ENCODE results near the gene C17orf100. TPM values are rescaled to one million over a fixed set of nuclear protein-coding genes. Genes with fewer than 3 reads are reported as not detected.
A peak's percentile ranks its signal among the peaks of the same experiment; 100 is the strongest.
"Not testable (repeated sequence)": the region's sequence is repeated elsewhere in the genome, so short reads cannot be mapped to it uniquely, and the experiment has no call there.

The C17orf100 gene
- total RNA-seq, 1 donor from 2014 or later: 1.7 TPM

DNA sequence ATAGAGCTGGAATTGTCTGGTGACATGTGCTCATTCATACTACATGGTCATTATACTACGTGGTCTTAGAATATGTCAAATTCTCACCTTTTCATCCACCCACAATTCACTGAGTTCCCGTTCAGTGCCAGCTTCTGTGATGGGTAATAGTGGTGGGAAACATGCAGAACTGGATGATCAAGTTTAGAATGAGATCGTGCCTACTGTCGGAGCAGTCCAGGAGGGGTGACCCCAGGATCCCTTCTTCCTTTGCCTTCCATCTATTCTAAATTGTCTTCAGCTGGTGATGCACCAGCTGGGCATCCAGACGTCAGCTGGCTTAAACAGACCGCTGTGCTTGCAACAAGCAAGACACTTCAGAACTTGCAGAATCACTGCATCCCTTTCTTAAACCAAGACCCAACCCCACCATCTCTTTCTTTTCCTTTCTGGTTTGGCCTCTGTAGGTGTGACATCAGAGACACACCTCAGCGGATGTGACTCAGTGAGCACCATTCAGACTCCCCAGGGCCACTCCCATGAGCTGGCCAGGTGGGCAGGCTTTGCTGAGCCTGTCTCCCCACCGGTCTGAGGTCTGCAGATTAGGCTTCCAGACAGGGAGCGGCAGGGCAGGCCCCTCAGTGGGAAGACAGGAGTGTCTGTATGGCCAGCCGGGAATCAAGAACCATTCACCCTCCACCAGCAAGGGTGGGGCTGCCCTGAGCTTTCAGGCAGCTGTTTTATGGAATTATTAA, 18.1 kb downstream of the C17orf100 start:
- ATAC-seq: peak; percentile 91

GRCh38 chr17:6670571-6670970, 19.0 kb downstream of the C17orf100 start:
- no peak for ATAC-seq

- peak; percentile 29 for ATAC-seq
Observed at GRCh38 chr17:6670999-6671398, 19.4 kb downstream of the C17orf100 start.

DNA sequence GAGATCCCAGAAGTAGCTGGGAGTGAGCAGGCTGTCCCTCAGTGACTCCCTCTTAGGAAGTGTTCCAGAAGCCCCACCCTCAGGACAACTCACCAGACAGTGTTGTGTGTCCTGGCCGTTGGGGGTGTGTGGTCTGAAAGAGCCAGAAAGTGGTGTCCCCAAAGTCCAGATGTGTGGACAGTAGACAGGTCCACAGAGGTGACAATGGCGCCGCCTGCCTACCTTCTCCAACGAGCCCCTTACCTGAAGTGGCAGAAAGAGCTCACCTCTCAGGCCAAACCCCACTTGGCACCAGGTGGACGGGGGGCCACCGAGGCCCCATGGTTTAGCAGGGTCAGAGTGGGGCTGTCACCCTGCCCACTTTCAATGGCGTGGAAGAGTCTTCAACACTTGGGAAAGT, 19.9 kb downstream of the C17orf100 start:
- peak; percentile 13 for ATAC-seq

GRCh38 chr17:6674586-6674985, 23.0 kb downstream of the C17orf100 start:
- no peak for ATAC-seq

GRCh38 chr17:6675201-6675825, 23.8 kb downstream of the C17orf100 start:
- peak; percentile 21 for ATAC-seq

- ATAC-seq: no peak
Observed at GRCh38 chr17:6676802-6677157, 25.2 kb downstream of the C17orf100 start.

DNA sequence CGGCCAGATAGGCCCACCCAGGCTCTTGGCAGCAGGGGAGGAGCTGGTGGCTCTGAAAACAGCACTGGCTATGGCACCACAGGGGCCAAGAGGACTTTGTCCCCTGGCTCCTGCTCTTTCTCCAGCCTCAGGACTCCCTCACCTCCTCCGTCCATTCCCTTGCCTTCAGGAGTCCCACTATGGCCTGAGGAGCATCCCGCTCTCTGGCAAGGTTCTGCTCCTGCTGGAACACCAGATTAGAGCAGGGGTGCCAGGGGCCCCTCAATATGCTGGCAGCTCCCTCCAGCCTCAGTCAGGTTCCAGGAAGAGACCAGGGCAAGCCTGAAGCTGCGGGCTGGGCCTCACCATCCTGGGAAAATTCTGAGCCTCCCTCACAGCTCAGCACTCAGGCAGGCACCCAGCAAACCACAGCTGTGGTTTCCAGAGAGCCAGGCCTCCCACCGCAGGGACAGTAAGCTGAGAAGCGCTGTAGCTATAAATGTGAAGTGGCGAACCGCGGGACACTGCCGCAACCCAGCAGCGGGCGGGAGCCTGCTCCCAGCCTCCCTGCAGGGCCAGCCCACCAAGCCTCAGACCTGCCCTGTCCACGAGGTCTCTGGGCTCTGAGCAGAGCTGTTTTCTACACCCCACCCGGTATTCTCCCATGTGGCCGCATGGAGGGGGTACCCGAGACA, 25.7 kb downstream of the C17orf100 start:
- no peak for ATAC-seq

DNA sequence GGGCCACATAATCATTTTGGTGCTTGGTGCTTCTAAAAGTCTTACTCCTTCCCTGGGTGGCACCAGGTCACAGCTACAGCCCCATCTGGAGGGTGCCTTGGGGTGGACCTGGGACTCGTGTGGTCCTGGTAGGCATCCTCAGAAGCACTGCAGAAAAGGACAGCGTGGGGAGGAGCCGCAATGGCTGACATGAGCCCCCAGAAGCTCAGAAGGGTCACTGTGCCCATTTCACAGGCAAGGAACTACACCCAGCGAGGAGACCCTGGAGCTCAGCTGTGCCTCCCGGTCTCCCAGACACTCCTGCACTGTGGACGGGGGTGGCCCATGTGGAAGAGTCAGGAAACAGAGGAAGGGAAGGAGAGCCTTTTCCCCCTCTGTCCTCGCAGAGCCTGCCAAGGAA, 26.4 kb downstream of the C17orf100 start:
- no peak for ATAC-seq

- ATAC-seq: peak; percentile 81
Observed at GRCh38 chr17:6679241-6679640, 27.7 kb downstream of the C17orf100 start.

DNA sequence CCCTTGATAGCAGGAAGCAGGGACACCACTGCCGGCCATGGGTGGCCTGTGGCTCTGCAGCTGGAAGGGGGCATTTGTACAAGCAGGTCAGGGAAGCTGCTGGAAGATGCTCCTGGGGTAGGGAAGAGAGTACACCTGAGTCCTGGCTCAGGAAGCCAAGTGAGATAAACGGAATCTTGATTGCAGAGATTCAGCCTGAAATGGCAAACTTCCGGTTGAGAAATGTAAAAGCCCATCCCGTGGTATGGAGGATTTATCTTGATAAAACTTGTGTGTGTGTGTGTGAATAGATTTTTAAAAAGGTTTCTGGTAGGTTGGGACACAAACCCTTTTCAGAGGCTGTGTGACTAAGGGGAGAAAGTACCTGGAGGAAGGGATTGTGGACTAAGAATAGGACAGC, 29.6 kb downstream of the C17orf100 start:
- ATAC-seq: no peak

GRCh38 chr17:6681671-6682070, 30.1 kb downstream of the C17orf100 start:
- peak; percentile 59 for ATAC-seq

GRCh38 chr17:6682339-6682738, 30.8 kb downstream of the C17orf100 start:
- ATAC-seq: no peak

DNA sequence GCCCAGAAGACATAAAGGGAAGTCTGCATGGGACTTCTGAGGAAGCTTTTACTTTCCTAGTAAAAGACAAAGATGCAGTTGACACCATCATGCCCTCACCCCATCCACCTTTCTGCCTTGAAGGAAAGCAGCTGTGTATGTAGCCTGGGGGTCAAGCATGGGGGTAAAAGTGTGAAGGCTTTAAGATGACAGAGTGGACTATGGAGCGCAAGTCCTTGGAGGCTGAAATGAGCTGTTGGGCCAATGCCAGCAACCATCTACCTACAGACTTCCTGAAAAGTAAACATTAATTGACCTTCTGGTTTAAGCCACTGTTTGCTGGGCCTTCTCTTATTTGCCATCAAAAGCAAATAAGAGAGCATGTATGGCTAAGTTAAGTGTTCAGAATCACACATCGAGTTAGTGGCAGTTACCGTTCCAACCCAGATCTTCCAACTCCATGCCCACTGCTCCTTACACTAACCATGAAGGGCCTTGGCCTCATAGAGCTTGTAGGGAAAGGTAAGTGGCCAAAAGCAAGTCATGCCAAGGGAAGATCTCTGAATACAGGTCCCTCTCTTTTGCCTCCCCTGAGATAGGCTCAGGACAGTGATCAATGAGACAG, 31.6 kb downstream of the C17orf100 start:
- no peak for ATAC-seq

- ATAC-seq: no peak
Observed at GRCh38 chr17:6683730-6684459, 32.3 kb downstream of the C17orf100 start.

GRCh38 chr17:6684460-6684783, 32.9 kb downstream of the C17orf100 start:
- no peak for ATAC-seq

- ATAC-seq: no peak
Observed at GRCh38 chr17:6684881-6685767, 33.6 kb downstream of the C17orf100 start.

- no peak for ATAC-seq
Observed at GRCh38 chr17:6686026-6686425, 34.5 kb downstream of the C17orf100 start.

DNA sequence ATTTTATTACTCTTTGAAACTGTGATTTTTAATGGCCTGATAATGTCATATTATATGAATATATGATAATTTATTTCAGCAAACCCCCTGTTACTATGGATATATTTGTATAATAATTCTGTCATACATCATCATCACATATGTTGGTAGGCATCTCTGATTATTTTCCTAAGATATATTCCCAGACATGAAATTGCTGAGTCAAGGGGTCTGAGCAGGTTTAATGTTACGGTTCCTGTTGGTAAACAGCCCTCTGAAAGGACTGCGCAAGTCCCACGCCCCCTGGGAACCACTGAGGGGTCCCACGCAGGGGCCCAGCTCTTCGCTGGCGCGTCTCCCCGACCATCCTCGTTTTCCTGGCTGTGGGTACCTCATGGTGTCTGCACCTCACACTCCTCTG, 37.4 kb downstream of the C17orf100 start:
- ATAC-seq: no peak

- no peak for ATAC-seq
Observed at GRCh38 chr17:6690641-6691040, 39.1 kb downstream of the C17orf100 start.

- no peak for ATAC-seq
Observed at GRCh38 chr17:6691546-6691945, 40.0 kb downstream of the C17orf100 start.

DNA sequence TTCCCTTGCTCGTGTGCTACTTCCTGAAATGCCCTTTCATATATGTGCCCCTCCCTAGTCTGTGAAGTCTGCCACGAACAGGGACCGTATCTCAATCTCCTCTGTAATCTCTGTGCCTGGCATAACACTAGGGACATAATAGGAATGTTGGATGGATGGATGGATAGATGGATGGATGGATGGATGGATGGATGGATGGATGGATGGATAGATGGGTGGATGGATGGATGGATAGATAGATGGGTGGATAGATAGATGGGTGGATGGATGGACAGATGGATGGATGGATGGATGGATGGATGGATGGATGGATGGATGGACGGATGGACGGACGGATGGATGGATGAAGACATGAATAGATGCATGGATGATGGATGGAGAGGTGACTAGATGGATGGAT, 40.4 kb downstream of the C17orf100 start:
- not testable (repeated sequence) for ATAC-seq
